GM19043 (cell line): ENCODE data around the gene PANX1.
"Not testable (repeated sequence)": the region's sequence is repeated elsewhere in the genome, so short reads cannot be mapped to it uniquely, and the experiment has no call there.

Experiments
- ATAC-seq: cut with Tn5 transposase; IDR thresholded peaks from one replicate; pipeline ENCODE4 v1.9.1; 2021; ENCODE audit warnings: low read depth; ENCODE audit not compliant: unreplicated experiment

PANX1 gene

DNA sequence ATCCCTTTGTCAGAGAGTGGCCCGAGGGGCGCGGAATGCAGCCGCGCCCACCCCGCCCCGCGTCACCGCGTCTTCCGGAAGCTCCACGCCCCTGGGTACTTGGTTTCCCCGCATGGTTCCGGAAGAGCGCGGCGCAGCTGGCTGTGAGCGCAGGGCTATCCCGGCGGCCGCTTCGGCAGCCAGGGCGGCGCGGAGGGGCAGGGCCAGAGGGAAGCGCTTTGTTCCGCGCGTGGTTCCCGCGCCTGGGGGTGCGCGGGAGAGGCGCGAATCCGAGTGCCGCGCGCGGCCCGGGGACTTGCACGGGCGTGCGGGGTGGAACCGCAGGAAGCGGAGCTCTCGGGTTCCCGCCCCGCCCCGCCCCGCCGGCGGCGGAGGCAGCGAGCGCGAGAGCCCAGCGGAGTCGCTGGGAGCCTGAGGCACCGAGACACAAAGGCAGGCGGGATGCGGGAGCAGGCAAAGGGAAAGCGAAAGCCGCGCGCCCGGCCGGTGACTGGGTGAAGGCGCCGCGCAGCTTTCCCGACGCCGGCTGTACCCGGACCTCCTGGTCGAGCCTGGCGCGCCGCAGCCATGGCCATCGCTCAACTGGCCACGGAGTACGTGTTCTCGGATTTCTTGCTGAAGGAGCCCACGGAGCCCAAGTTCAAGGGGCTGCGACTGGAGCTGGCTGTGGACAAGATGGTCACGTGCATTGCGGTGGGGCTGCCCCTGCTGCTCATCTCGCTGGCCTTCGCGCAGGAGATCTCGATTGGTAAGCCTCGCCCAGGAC, at the start of gene PANX1:
TSS of gene PANX1 (plus strand) at position 96 of the 766 bp plus-strand sequence. CDS start at position 568, 472 bp downstream.
- ATAC-seq, result peak; percentile 69

GRCh38 chr11:94084164-94084563, 44.5 kb upstream of the PANX1 start:
- no peak for ATAC-seq

DNA sequence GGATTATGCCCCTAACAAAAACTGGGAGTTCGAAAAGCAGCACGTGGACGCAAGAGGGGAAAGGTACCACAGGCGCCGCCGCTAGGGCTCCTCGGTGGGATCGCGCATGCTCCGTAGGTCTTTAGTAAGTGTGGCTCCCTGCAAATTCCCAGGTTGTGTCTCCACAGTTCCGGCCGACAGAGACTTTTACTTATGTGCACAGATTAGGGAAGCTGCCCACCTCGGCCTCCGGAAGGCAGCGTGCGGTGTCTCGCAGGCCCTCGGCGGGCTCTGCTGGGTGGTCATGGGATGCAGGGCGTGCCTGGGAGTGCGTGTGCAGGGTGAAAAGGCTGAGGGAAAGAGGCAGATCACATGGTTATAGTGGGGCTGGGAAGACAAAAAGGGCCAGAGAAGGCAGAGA, 39.7 kb upstream of the PANX1 start:
- no peak for ATAC-seq

DNA sequence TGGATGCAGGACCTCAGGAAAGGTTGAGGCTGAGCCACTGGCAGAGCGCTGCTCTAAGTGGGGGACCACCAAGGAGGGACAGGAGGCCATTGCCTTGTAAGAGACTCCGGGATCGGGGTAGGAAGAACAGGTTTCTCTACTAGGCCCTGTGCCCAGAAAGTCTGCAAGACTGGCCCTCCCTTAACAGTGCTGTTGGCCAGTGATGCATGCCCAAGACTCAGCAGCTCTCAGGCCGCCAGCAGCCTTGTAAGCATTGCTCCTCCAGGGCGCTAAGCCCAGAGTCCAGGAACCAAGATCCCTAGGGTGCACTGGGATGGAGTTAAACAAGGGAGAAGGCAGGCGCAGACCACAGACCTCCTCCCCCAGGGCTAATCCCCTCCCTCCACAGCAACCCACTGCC, 39.3 kb upstream of the PANX1 start:
- ATAC-seq, result no peak

DNA sequence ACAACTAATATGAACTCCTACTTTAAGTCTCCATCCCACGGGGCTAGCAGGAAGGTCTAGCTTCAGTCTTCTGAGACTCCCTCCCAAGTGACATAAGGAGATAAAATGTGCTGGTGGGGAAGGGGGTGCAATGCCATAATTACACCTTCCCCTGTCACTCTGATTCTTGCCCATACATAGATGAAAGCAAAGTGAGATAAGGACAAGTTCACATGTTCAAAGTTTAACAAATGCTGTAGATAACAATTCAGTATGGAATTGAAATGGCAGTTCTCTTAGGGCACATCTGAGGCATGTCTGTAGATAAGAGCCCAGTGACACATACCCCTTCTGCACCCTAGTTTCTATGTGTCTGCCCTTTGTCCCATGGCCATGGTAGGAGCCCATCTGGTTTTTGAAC, 38.2 kb upstream of the PANX1 start:
- ATAC-seq, result no peak

DNA sequence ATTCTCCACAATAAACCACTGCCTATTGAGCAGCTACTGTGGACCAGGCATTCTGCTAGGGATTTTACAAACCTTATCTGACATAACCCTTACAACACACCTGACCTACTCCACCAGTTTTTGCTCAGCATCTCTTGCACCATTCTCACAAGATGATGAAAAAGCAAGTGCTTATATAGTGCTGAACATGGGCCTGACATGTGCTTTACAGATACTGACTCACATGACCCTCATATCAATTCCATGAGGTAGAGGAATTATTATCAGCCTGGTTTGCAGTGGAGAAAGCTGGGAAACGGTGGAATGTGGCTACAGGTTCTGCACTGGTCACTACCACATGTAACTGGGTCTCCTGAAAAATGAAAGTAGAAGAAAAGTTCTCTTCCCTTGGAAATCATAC, 37.5 kb upstream of the PANX1 start:
- no peak for ATAC-seq

GRCh38 chr11:94100253-94100652, 28.4 kb upstream of the PANX1 start:
- ATAC-seq, result no peak

GRCh38 chr11:94103471-94103870, 25.2 kb upstream of the PANX1 start:
- no peak for ATAC-seq

DNA sequence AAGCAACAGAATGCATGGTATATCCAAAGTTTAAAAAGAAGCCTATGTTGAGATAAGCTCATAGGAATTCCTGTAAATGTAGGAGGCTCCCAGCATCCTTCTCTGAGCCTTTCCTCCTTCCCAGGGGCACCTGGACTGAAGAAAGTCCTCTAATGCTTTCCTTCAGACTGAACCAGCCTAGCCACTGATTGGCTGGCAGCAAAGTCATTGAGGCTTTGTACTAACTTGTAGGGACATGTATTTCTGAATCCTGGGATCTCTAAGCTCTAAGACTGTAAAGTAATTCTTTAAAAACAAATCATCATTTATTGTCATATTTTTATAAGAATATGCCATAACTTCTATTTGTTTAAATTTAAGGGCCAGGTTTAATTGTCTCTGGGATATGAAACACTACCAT, 23.9 kb upstream of the PANX1 start:
- ATAC-seq, result no peak

GRCh38 chr11:94106716-94107115, 21.9 kb upstream of the PANX1 start:
- ATAC-seq, result no peak

GRCh38 chr11:94107363-94107762, 21.3 kb upstream of the PANX1 start:
- ATAC-seq, result no peak

- no peak for ATAC-seq
Observed at GRCh38 chr11:94111241-94111640, 17.4 kb upstream of the PANX1 start.

DNA sequence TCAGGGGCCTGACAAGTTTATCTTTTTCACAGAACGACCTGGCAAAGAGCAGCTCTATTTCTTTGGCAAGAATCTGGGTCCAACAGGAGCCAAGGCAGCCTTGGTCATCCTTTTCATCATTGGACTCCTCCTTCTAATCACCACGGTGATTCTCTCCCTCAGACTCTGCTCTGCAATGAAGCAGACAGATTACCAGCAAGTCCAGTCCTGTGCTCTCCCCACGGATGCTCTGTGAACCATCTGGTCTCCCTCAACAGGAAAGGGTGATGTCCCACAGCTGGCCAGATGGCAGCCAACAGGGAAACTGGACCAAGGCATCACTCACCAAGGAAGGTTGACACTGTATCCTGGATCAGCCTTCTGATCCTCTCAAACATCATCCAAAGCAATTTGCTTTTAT, 17.0 kb upstream of the PANX1 start:
- no peak for ATAC-seq

DNA sequence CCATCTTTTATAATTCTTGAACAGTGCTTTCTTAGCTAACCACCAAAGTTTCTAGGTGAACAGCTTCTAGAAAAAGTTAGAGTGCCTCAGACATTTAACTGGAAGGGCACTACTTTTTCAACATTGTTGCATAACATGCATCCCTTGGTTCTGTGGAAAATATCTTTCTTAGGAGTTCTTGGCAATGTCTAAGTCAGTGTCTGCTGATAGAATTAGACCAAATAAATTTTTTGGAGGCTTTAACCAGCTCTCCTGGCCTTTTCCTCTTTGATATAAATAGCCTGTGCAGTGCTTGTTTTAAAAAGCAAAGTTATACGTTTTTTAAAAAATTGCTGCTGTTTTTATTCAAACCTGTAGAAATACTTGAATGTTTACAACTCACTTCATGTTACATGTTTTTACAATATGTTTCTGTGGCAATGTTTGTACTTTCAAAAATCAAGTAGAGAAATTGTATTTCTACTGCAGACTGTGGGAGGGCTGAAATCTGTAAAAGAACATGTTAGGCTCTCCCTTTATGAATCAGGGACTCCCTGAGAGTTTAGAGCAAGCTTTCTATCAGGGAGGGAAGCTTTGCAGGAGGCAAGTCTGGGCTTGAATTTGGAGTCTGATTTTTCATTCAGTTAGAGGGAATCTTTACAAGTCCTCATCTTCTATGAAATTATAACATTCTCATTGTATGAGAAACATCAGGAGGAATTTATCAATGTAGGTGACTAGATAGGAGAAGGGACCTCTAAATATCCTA, 16.3 kb upstream of the PANX1 start:
- no peak for ATAC-seq

GRCh38 chr11:94117197-94117574, 11.5 kb upstream of the PANX1 start:
- no peak for ATAC-seq

DNA sequence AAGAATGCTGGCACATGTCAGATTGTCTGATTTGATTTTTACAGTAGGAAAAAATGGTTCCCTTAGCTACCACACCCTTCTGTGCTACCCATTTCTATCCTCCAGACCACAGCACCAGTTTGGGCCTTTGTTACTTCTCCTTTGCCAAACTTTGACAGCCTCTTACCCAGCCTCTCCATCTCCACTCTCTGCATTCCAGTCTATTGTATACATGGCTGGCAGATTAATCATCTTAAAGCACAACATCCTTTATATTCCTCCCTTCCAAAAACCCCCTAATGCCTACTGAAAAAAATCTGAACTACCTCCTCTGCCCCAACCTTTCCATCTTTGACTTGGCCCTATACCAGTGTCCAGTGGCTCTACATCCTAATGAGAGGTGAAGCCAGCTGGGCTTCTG, 10.8 kb upstream of the PANX1 start:
- ATAC-seq, result no peak

- ATAC-seq, result not testable (repeated sequence)
Observed at GRCh38 chr11:94119676-94120075, 9.0 kb upstream of the PANX1 start.

GRCh38 chr11:94120516-94120915, 8.1 kb upstream of the PANX1 start:
- not testable (repeated sequence) for ATAC-seq

DNA sequence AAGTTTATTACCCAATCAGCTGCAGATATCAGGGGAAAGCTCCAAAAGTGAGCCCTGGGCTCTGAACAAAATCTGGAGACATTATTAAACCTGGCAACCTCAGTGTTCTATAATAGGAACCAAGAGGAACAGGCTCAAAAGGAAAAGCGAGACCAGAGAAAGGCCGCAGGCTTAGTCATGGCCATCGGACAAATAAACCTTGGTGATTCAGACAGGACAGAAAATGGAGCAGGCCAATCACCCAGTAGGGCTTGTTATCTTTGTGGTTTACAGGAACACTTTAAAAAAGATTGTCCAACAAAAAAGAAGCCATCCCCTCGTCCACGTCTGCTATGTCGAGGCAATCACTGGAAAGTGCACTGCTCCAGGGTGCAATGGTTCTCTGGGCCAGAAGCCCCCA, 7.7 kb upstream of the PANX1 start:
- ATAC-seq, result no peak

- ATAC-seq, result no peak
Observed at GRCh38 chr11:94125407-94126115, 3.1 kb upstream of the PANX1 start.

- ATAC-seq, result no peak
Observed at GRCh38 chr11:94127638-94128037, 1.0 kb upstream of the PANX1 start.
